Mesothelial cell of epicardium (in vitro differentiated cells): Measurements from ENCODE around the gene CPVL. TPM values are rescaled to one million over a fixed set of nuclear protein-coding genes. Genes with fewer than 3 reads are reported as not detected.

ENCODE experiments used
- DNase-seq, 2 experiments: peaks; one replicate each; pipeline ENCODE4 v3.0.0; 2021; ENCODE audit warnings: low spot score in 2 of 2; ENCODE audit not compliant: unreplicated experiment in 2 of 2
- H3K27ac Mint-ChIP-seq: 2 replicates; pipeline ENCODE4 v1.8.0; 2021; ENCODE audit warnings: mixed read lengths
- H3K27me3 Mint-ChIP-seq: 2 replicates; pipeline ENCODE4 v1.8.0; 2021; ENCODE audit warnings: low read depth, mixed read lengths
- H3K36me3 Mint-ChIP-seq: 2 replicates; pipeline ENCODE4 v1.8.0; 2021; ENCODE audit warnings: mixed read lengths
- H3K4me1 Mint-ChIP-seq: 2 replicates; pipeline ENCODE4 v1.8.0; 2021; ENCODE audit warnings: mixed read lengths
- H3K4me3 Mint-ChIP-seq: 2 replicates; pipeline ENCODE4 v1.8.0; 2021; ENCODE audit warnings: mild to moderate bottlenecking, moderate library complexity, mixed read lengths
- H3K9me3 Mint-ChIP-seq: 2 replicates; pipeline ENCODE4 v1.8.0; 2021; ENCODE audit warnings: mixed read lengths
- total RNA-seq: library from RNA; stranded (reverse); gene quantifications from 3 replicates; pipeline ENCODE4 v1.2.1, GENCODE V29; 2021
- TF ChIP-seq, protein P1 (sequence below): fragments of 200-600 bp; sonication (generic); IDR thresholded peaks from one replicate; pipeline ENCODE4 v1.5.0; 2021; ENCODE audit warnings: antibody characterized with exemption; ENCODE audit not compliant: unreplicated experiment

CPVL gene
- total RNA-seq, 1 donor from 2014 or later: 11.4 TPM

DNA sequence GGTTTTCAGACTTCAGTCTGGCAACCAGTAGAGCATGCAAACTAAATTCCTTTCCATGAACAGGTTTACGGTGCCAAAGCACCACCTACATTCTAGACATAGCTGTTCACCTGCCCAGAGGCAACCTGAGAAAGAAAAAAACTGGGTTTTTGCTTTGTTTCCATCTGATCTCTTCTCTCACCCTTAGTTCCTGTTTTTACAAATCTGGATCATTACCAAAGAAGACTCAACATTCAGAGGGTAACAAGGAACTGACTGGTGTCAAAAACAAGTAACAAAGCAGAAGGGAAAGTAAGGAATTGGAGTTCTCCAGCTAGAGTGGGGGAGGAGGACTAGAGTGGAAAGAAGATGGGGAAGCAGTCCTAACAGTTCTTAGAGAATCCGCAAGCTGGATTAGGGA is 36.4 kb downstream of the CPVL start:
- TF ChIP-seq, protein P1, sequence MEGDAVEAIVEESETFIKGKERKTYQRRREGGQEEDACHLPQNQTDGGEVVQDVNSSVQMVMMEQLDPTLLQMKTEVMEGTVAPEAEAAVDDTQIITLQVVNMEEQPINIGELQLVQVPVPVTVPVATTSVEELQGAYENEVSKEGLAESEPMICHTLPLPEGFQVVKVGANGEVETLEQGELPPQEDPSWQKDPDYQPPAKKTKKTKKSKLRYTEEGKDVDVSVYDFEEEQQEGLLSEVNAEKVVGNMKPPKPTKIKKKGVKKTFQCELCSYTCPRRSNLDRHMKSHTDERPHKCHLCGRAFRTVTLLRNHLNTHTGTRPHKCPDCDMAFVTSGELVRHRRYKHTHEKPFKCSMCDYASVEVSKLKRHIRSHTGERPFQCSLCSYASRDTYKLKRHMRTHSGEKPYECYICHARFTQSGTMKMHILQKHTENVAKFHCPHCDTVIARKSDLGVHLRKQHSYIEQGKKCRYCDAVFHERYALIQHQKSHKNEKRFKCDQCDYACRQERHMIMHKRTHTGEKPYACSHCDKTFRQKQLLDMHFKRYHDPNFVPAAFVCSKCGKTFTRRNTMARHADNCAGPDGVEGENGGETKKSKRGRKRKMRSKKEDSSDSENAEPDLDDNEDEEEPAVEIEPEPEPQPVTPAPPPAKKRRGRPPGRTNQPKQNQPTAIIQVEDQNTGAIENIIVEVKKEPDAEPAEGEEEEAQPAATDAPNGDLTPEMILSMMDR: no peak
- no peak for DNase-seq
- Mint-ChIP-seq H3K36me3 (no peaks in the 10 kb centered on the region), H3K4me3 (no peak overlapping the region), H3K27ac (no peak overlapping the region), H3K27me3 (peaks cover 2% of the 10 kb centered on the region), H3K4me1 (peaks cover 22% of the 10 kb centered on the region), H3K9me3 (peaks cover 6% of the 10 kb centered on the region)

DNA sequence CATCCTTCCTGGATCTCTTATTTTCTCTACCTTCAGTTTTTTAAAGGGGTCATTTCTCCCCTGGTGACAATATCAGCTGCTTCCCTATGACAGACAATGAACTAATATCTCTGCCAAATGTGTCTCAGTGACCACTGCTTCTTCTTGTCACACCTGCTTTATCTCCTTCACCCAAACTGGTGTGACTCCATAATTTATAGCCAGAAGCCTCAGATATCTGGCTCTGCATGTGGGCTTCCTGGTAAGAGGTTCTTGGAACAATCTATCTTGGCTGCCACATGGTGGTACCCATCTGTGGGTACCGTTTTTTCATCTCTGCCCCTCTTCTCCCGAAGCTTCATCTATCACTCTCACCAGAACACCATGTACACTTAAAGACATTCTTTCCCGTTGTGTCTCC is 37.0 kb downstream of the CPVL start:
- no peaks in the 10 kb centered on the region for H3K36me3 Mint-ChIP-seq
- H3K27me3 Mint-ChIP-seq: peaks cover 2% of the 10 kb centered on the region
- DNase-seq: no peak
- no peak overlapping the region for H3K4me3 Mint-ChIP-seq
- no peak overlapping the region for H3K27ac Mint-ChIP-seq
- TF ChIP-seq, protein P1: no peak
- peaks cover 6% of the 10 kb centered on the region for H3K9me3 Mint-ChIP-seq
- peaks cover 22% of the 10 kb centered on the region for H3K4me1 Mint-ChIP-seq

DNA sequence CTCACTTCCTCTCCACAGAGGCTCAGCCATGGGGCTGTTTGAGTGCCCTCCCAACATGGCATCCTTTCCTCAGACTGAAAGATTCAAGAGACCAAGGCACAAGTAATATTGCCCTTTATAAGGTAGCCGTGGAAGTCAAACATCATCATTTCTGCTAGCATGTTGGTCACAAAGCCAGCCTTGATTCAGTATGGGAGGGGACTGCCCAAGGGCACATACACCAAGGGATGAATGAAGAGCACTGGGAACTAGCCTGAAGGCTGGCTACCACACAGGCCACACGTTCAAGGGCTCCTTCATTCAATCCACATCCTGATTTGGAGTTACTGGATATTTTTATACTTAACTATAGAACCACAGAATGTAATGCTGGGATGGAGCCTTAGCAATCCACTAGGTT is 39.3 kb downstream of the CPVL start:
- Mint-ChIP-seq H3K4me1 (peaks cover 19% of the 10 kb centered on the region), H3K4me3 (no peak overlapping the region), H3K27ac (no peak overlapping the region), H3K27me3 (no peaks in the 10 kb centered on the region), H3K36me3 (no peaks in the 10 kb centered on the region), H3K9me3 (peaks cover 6% of the 10 kb centered on the region)
- no peak for DNase-seq
- TF ChIP-seq, protein P1: no peak

DNA sequence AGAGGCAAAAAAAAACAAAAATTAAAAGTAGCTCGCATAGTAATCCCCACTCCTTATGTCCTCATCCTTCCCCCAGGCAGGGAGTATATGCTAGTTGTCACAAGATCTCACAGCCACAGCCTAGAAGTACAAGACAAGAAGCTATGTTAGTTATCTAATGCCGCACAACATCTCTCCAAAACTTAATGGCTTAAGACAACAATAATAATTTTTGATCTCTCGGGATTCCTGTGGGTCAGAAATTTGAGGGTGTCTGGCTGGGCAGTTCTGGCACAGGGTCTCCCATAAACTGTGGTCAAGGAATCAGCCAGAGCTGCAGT is 39.7 kb downstream of the CPVL start:
- H3K27me3 Mint-ChIP-seq: no peaks in the 10 kb centered on the region
- H3K27ac Mint-ChIP-seq: no peak overlapping the region
- no peaks in the 10 kb centered on the region for H3K36me3 Mint-ChIP-seq
- DNase-seq: no peak
- H3K4me3 Mint-ChIP-seq: no peak overlapping the region
- TF ChIP-seq, protein P1: no peak
- peaks cover 6% of the 10 kb centered on the region for H3K9me3 Mint-ChIP-seq
- H3K4me1 Mint-ChIP-seq: peaks cover 19% of the 10 kb centered on the region

DNA sequence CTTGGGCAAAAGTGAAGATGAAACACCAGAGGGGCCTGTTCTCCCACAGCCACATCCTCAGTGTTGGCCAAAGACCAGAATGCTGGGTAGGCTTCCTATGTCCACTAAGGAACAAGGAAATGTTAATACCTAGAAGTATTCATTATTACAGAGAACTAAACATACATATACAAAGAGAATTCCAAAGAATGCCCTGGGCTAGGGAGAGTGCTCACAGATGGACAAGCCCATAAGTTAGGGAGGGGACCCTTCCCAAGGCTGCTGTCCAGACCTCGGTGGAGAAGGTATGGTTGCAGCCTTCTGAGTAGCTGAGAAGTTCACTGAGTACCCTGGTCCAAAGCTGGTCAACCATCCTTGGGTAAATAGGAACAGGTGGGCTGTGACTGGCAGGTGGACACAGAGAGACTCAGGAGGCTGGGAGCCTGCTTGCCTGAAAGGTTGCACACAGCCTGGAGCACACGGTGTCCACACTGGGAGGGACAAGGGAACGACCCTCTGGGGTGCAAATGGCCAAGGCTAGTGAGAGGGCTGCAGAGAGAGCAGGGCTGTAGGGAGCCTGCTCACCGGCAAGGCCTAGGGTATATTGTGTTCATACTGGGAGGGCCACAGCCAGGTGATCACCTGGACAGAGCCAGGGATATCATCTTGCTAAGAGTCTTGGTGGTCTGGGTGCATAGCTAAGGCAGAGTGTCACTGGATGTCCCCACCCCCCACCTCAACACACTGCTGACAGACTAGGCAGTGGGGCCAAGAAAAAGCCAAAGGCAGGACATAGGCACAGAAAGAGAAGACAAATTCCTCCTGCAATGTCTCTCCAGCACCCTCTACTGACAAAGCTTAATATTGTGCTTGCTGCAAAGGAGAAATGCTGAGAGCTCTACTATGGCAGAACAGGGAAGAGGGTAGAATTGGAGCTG is 40.3 kb downstream of the CPVL start:
- no peak overlapping the region for H3K4me3 Mint-ChIP-seq
- peaks cover 6% of the 10 kb centered on the region for H3K9me3 Mint-ChIP-seq
- DNase-seq: no peak
- TF ChIP-seq, protein P1: peak; percentile 48
- no peak overlapping the region for H3K27ac Mint-ChIP-seq
- H3K27me3 Mint-ChIP-seq: no peaks in the 10 kb centered on the region
- H3K4me1 Mint-ChIP-seq: peaks cover 19% of the 10 kb centered on the region
- no peaks in the 10 kb centered on the region for H3K36me3 Mint-ChIP-seq
